Ammon's horn (tissue), 1 donor: Measurements from ENCODE around the gene SLC12A7.

Experiments used
- DNase-seq: peaks from one replicate; pipeline ENCODE4 v3.0.0-alpha.2; 2016; ENCODE audit warnings: low spot score

Gene SLC12A7

DNA sequence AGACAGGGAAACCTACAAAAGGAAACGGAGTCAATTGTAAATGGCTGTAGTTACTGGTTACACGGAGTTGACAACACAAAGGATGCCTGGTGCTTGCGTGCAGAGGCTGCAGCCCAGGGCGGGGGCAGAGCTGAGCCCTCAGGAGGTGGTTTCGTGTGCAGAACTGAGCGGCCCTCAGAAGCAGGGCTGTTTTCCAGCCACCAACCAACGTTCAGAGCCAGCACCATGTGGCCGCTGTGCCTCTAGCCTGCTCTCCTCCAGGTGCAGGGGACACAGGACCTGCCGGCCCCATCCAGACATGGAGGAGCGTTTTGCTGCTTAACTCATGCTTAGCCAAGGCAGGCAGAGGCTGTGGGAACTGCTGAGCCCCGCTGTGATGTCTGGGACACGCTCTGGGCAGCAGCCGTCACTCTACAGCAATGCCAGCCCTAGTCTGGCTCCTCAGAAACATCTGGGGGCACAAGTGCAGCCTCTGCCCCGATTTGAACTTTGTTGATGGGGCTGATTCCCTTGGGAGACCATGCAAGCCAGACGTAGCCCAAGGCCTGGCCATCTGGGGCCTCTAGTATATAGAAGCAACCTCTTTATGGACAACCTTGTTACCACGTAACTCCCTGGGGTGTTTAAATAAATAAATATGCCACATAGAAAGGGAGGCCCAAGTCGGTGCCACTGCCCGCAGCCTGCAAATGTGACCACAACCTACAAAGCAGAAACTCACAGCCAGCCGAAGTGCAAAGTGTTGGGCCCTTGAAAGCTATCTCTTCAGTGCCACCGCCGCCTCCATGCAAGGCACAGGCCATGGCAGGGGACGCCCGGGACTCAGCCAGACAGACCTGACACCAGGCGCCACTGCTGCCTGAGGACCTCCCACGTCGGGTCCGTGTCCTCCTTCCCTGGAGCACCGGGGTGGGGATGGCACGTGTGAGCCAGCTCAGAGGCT lies 61.2 kb downstream of the SLC12A7 start:
- no peak for DNase-seq

DNA sequence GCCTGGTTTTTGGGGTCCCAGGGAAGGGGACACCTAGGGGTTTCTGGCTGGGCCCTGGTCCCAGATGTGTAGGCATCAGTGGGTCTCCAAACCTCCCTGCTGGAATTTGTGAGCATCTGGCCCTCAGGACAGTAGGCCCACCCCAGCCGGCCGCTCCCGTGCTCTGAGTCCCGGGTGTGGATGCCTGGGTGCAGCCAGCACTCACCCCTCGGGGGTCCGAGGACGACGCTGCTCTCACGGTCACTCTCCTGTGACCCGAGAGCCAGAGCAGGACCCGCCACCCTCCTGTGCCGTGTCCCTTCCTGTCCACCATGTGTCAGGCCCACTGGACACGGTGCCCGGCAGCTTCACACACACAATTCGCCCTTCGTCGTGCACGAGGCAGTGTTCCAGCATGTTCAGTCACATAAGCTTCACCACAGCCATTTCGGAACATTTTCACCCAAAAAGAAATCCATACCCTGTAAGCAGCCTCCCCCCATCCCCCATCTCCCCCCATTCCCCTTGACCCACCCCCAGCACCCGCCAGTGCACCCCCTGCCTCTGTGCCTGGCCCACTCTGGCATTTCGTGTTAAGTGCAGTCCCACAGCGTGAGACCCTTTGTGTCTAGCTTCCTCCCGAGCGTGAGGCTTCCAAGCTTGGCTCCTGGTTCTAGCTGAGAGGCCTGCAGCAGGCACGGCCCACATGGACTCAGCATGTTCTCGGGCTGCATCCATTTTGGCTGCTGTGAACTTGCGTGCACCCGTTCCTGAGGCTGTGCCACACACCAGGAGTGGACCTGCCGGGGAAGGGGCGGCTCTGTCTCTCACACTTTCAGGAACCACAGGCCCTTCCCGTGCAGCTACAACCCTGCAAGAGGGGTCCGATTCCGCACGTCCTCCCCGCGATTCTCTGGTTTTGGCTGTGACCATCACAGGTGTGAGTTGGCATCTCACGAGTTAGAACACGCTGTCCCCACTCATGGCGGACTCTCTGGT lies 62.7 kb downstream of the SLC12A7 start:
- no peak for DNase-seq

DNA sequence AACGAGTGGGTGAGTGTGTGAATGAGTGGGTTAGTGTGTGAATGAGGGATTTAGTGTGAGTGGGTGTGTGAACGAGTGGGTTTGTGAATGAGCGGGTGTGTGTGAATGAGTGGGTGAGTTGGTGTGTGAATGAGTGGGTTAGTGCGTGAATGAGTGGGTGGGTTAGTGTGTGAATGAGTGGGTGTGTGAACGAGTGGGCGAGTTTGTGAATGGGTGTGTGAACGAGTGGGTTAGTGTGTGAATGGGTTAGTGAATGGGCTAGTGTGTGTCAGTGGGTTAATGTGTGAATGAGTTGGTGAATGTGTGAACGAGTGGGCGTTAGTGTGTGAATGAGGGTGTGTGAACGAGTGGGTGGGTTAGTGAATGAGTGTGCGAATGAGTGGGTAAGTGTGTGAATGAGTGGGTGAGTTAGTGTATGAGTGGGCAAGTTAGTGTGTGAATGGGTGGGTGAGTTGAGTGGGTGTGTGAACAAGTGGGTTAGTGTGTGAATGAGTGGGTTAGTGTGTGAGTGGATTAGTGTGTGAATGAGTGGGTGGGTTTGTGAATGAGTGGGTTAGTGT lies 63.6 kb downstream of the SLC12A7 start:
- DNase-seq, result no peak

DNA sequence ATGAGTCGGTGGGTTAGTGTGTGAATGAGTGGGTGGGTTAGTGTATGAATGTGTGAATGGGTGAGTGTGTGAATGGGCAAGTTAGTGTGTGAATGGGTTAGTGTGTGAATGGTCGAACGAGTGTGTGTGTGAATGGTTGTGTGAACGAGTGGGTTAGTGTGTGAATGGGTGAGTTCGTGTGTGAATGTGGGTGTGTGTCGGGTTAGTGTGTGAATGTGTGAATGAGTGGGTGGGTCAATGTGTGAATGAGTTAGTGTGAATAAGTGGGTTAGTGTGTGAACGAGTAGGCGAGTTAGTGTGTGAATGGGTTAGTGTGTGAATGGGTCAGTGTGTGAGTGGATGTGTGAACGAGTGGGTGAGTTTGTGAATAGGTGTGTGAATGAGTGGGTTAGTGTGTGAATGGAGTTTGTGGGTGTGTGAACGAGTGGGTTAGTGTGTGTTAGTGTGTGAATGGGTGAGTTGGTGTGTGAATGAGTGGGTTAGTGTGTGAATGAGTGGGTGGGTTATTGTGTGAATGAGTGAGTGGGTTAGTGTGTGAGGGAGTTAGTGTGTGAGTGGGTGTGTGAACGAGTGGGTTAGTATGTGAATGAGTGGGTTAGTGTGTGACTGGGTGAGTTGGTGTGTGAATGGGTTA lies 64.4 kb downstream of the SLC12A7 start:
- no peak for DNase-seq

GRCh38 chr5:1045960-1046560 lies 65.8 kb downstream of the SLC12A7 start:
- DNase-seq, result no peak

DNA sequence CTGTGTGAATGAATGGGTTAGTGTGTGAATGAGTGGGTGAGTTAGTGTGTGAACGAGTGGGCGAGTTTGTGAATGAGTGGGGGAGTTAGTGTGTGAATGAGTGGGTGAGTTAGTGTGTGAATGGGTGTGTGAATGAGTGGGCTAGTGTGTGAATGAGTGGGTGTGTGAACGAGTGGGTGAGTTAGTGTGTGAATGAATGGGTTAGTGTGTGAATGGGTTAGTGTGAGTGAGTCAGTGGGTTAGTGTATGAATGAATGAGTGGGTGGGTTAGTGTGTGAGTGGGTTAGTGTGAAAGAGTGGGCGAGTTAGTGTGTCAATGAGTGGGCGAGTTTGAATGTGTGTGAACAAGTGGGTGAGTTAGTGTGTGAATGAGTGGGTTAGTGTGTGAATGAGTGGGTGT lies 67.7 kb downstream of the SLC12A7 start:
- no peak for DNase-seq

GRCh38 chr5:1043327-1043726 lies 68.5 kb downstream of the SLC12A7 start:
- no peak for DNase-seq

- no peak for DNase-seq
These were observed 69.2 kb downstream of the SLC12A7 start for GRCh38 chr5:1042626-1043025.

- peak; percentile 16 for DNase-seq
These were observed 70.4 kb downstream of the SLC12A7 start for GRCh38 chr5:1041225-1042143.

DNA sequence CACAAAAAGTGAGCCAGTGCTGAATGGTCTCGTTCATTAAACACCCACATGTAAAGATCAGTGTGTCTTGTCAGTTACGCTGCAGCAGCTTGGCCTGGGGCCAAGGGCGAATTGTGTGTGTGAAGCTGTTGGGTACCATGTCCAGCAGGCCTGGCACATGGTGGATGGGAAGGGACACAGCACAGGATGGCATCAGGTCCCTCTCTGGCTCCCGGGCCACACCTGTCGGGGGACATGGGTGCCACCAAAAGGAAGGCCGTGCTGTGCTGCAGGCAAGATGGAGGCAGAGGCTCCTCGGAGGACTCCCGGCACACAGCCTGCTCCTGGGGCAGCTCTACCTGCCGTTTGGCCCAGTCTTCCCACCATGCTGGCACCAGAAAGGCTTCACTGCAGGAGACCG lies 71.3 kb downstream of the SLC12A7 start:
- no peak for DNase-seq

DNA sequence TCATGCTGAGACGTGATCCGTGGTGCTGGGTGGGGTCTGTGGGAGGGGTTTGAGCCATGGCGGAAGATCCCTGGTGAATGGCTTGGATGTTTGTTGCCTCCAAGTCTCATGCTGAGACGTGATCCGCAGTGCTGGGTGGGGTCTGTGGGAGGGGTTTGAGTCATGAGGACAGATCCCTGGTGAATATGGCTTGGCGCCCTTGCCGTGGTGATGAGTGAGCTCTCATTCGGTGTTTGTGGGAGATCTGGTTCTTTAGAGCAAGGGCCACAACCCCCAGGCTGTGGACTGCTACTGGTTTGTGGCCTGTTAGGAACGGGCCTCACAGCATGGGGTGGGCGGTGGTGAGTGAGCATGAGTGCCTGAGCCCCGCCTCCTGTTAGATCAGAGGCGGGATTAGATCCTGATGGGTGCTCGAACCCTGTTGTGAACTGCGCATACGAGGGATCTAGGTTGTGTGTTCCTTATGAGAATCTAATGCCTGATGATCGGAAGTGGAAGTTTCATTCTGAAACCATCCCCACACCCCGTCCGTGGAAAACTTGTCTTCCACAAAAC lies 72.1 kb downstream of the SLC12A7 start:
- no peak for DNase-seq

DNA sequence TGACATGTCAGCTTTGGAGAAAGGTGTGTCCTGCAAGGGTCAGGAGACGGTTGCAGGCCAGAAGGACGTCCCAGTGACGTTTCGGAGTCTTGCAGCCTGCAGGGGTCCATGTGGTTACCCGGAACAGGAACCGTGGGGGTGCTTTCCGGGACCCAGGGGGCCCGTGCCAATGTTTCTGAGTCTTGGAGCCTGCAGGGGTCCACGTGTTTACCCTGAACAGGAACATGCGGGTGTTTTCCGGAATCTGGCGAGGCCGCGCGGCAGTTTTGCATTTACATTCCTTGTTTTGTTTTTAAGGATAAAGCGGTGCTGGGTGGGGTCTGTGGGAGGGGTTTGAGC lies 72.7 kb downstream of the SLC12A7 start:
- no peak for DNase-seq

DNA sequence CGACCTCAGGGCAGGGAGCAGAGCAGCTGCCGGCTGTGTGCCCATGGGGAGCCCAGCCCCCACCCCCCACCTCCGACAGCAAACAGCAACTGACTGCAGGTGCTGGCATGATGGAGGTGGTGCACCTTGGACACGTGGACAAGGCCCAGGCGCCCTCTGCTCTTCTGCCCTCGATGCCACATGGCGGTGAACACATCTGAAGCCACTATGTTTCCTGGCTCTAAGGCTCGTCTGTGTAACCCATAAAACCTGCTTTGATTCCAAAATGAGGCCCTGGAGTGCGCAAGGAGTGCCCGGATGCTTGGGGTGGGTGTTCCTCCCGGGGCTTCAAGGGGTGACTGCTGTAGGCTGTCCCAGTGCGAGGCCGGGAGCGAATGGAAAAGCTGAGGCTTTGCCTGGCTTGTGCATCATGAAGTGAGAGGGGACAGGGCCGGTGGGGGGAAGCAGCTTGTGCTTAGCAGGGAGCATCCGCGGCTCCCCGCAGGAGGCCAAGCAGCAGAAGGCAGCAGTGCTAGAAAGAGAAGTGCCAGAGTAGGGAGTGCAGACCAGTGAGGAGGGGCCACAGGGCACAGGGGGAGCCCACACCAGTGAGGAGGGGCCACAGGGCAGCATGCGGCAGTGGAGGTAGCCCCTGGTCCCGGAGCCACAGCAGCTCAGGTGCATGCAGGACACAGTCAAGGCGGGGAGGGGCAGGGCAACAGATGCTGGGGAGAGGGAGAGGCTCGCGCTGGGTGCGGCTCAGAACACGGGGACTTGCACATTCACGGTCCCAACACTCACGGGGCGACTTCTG lies 73.2 kb downstream of the SLC12A7 start:
- DNase-seq, result no peak

- no peak for DNase-seq
These were observed 74.0 kb downstream of the SLC12A7 start for GRCh38 chr5:1037671-1038416.

DNA sequence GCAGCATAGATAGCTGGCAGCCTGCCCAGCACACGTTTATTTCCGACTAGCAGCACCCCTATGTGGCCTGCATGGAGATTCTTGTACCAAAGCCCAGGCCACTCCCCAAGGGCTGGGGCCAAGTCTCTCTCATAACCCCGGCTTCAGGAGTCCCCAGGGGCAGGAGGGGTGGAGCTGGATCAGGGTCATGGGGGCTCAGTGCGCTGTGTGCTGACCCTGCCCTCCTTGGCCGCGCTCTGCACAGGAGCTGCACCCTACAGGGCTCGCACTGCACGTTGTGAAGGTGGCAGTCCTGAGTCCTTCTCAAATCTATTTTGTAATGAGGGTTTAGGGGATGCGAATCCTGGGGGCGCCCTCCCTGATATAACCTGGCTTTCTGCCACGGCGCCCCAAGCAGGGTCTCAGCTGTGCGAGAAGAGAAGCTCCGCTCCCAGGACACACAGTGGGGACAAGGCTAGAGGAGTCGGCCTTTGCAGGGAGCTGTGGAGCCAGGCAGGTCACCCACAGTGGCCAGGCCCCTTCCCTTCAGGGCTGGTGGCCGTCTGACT lies 74.7 kb downstream of the SLC12A7 start:
- no peak for DNase-seq

DNA sequence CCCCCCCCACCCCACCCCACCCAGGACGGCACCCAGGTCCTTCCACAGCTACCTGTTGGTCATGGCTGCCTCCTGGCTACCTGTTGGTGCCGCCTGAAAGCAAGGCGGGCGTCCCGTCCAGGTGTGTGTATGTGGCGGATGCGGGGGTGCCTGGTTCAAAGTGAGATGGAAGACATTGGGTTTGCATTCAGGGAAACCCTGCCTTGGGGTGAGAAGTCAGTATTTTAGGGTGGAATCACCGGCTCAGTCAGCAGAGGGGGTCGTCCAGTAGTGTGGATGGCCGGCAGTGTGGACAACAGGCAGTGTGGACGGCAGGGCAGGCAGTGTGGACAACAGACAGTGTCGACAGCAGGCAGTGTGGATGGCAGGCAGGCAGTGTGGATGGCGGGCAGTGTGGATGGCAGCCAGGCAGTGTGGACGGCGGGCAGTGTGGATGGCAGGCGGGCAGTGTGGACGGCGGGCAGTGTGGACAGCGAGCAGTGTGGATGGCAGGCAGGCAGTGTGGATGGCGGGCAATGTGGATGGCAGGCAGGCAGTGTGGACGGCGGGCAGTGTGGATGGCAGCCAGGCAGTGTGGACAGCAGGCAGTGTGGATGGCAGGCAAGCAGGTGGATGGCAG lies 75.2 kb downstream of the SLC12A7 start:
- no peak for DNase-seq

DNA sequence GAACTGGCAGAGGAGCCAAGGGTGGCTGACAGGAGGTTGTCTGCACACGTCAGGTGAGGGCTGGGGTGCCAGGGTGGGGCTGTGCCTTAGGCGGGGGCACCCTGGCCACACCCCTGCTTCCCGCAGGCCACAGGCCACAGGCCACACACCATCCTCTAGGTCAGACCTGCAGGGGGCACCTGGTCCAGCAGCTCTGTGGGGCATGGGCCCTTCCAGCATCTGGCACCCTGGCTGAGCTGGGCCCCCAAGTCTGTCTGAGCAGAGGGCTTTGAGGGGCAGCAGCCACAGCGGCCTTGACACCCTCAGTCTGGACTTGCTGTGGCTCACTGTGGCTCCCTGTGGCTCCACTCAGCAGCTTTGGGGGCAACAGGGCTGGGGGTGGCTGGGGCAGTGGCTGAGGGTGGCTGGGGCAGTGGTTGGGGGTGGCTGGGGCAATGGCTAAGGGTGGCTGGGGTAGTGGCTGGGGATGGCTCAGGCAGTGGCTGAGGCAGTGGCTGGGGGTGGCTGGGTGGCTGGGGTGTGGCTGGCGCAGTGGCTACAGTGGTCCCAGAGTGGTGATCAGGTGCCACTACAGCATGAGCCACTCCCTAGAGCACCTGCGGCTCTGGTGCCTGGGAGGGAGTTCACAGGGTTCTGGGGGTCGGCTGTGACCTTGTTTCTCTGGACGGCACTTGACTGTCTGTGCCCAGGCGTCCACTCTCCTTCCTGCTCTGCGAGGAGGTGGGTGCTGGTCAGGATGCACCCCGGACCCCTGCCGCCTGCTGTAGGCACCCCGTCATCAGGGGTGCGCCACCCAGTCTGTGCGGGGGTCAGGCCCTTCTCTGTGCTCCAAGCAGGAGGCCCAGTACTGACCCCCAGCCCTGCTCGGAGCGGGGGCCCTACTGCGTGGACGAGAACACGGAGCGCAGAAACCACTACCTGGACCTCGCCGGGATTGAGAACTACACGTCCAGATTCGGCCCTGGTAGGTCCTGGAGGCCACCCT lies 76.2 kb downstream of the SLC12A7 start:
- no peak for DNase-seq
